Astrocyte (in vitro differentiated cells and primary cell): ENCODE measurements around the gene TREX2. TPM values are rescaled to one million over a fixed set of nuclear protein-coding genes. Genes with fewer than 3 reads are reported as not detected.
"Not testable (repeated sequence)": the region's sequence is repeated elsewhere in the genome, so short reads cannot be mapped to it uniquely, and the experiment has no call there.

Experiments used
- DNase-seq: peaks from one replicate; pipeline ENCODE4 v3.0.0-alpha.2; 2010; ENCODE audit warnings: low read depth
- FAIRE-seq: peaks from 2 replicates; lab custom pipeline; 2011; peaks lifted over from hg19 to GRCh38; lab: Jason Lieb, UNC
- H2AFZ ChIP-seq: 2 replicates; pipeline ENCODE4 v1.6.0; 2012; ENCODE audit warnings: low read depth, low read length, inconsistent platforms
- H3K27ac ChIP-seq: 2 replicates; pipeline ENCODE4 v1.5.1; 2011; ENCODE audit warnings: low read depth, low read length, inconsistent platforms
- H3K27me3 ChIP-seq: 2 replicates; pipeline ENCODE4 v1.6.0; 2011; ENCODE audit warnings: low read length, inconsistent platforms; ENCODE audit not compliant: insufficient read depth
- H3K36me3 ChIP-seq: 2 replicates; pipeline ENCODE4 v1.5.1; 2011; ENCODE audit warnings: low read length, inconsistent platforms; ENCODE audit not compliant: insufficient read depth
- H3K4me1 ChIP-seq: 2 replicates; pipeline ENCODE4 v1.5.1; 2011; ENCODE audit warnings: low read length, inconsistent platforms; ENCODE audit not compliant: insufficient read depth
- H3K4me2 ChIP-seq: 2 replicates; pipeline ENCODE4 v1.6.0; 2012; ENCODE audit warnings: low read length, inconsistent platforms
- H3K4me3 ChIP-seq: 2 replicates; pipeline ENCODE4 v1.5.1; 2011; ENCODE audit warnings: low read depth, mild to moderate bottlenecking, low read length, inconsistent platforms; ENCODE audit not compliant: insufficient read depth
- H3K79me2 ChIP-seq: 2 replicates; pipeline ENCODE4 v1.6.0; 2012; ENCODE audit warnings: mild to moderate bottlenecking, low read length, inconsistent platforms; ENCODE audit not compliant: insufficient read depth
- H3K9ac ChIP-seq: 2 replicates; pipeline ENCODE4 v1.6.0; 2012; ENCODE audit warnings: mild to moderate bottlenecking, low read length, inconsistent platforms
- H3K9me3 ChIP-seq: 2 replicates; pipeline ENCODE4 v1.5.1; 2012; ENCODE audit warnings: low read depth, mild to moderate bottlenecking, low read length, inconsistent platforms; ENCODE audit not compliant: insufficient read depth
- H4K20me1 ChIP-seq: 2 replicates; pipeline ENCODE4 v1.6.0; 2012; ENCODE audit warnings: low read length, inconsistent platforms; ENCODE audit not compliant: insufficient read depth
- H3K27ac Mint-ChIP-seq: one replicate; pipeline ENCODE4 v1.8.0; 2021; ENCODE audit warnings: mild to moderate bottlenecking, mixed read lengths; ENCODE audit not compliant: unreplicated experiment
- H3K27me3 Mint-ChIP-seq: one replicate; pipeline ENCODE4 v1.8.0; 2021; ENCODE audit warnings: low read depth, mixed read lengths; ENCODE audit not compliant: unreplicated experiment
- H3K36me3 Mint-ChIP-seq: one replicate; pipeline ENCODE4 v1.8.0; 2021; ENCODE audit warnings: low read depth, mixed read lengths; ENCODE audit not compliant: unreplicated experiment
- H3K4me1 Mint-ChIP-seq: one replicate; pipeline ENCODE4 v1.8.0; 2021; ENCODE audit warnings: low read depth, mixed read lengths; ENCODE audit not compliant: unreplicated experiment
- H3K4me3 Mint-ChIP-seq: one replicate; pipeline ENCODE4 v1.8.0; 2021; ENCODE audit warnings: mild to moderate bottlenecking, moderate library complexity, mixed read lengths; ENCODE audit not compliant: unreplicated experiment
- H3K9me3 Mint-ChIP-seq: one replicate; pipeline ENCODE4 v1.8.0; 2021; ENCODE audit warnings: mild to moderate bottlenecking, mixed read lengths; ENCODE audit not compliant: unreplicated experiment
- CTCF ChIP-seq: IDR thresholded peaks from 2 replicates; pipeline ENCODE4 v1.5.1; 2011; ENCODE audit warnings: low read depth, mild to moderate bottlenecking, inconsistent platforms, low read length, moderate library complexity; ENCODE audit not compliant: insufficient read depth
- EZH2 ChIP-seq: IDR thresholded peaks from 2 replicates; pipeline ENCODE4 v1.6.1; 2012; ENCODE audit warnings: mild to moderate bottlenecking, low read length, inconsistent platforms; ENCODE audit not compliant: insufficient read depth
- total RNA-seq: library from RNA; stranded (reverse); gene quantifications from 2 replicates; pipeline ENCODE4 v1.2.1, GENCODE V29; 2021

TREX2 gene
- total RNA-seq, 1 donor from 2014 or later: 0.36 TPM

DNA sequence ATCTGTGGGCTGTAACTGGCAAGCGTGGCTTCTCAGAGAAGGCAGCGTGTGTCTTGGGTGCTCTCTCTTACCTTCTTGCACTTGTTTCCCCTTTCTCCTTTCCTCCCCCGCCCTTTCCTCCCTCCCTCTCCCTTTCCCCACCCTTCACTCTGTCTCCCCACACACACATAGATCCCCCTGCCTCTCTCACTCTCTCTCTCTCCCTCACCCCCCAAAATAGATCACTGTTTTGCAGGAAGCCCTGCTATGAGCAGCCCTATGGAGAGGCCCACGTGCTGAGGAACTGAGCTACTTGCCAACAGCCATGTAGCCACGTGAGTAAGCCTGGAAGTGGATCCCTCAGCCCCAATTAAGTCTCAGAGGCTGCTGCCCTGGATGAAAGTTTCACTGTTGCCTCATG, 40.4 kb downstream of the TREX2 start:
- H3K9ac ChIP-seq: no peak overlapping the region
- no peaks in the 10 kb centered on the region for H3K4me1 ChIP-seq
- H3K9me3 ChIP-seq: no peaks in the 10 kb centered on the region
- H3K27me3 Mint-ChIP-seq: peaks cover 28% of the 10 kb centered on the region
- no peak overlapping the region for H3K27ac ChIP-seq
- H3K79me2 ChIP-seq: no peaks in the 10 kb centered on the region
- H3K27ac Mint-ChIP-seq: no peak overlapping the region
- peaks cover 4% of the 10 kb centered on the region for H3K27me3 ChIP-seq
- no peaks in the 10 kb centered on the region for H4K20me1 ChIP-seq
- H3K4me3 ChIP-seq: no peak overlapping the region
- peaks cover 6% of the 10 kb centered on the region for H3K9me3 Mint-ChIP-seq
- DNase-seq (no peak), FAIRE-seq (no peak)
- TF ChIP-seq CTCF (no peak), EZH2 (no peak)
- H3K36me3 Mint-ChIP-seq: no peaks in the 10 kb centered on the region
- no peak overlapping the region for H3K4me2 ChIP-seq
- H3K4me3 Mint-ChIP-seq: no peak overlapping the region
- no peaks in the 10 kb centered on the region for H3K36me3 ChIP-seq
- H2AFZ ChIP-seq: no peak overlapping the region
- no peaks in the 10 kb centered on the region for H3K4me1 Mint-ChIP-seq

DNA sequence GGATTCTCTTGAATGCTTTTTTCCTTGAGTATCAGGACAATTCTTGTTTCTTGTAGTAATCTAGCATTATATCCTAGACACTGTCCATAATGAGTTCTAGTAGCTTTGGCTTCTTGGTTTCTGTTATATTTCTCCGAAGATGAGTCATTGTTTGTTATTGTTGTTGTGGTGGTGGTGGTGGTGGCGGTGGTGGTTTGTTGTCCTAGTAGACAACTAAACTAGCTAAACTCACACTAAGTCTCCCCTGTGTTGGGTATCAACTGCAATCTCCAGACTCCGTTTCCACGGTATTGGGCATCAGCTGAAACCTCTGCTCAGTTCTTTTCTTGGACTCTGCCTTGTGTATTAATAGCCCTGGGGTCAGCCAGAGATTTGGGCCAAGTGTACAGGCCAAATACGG, 41.5 kb downstream of the TREX2 start:
- not testable (repeated sequence) for H3K4me1 ChIP-seq, H4K20me1 ChIP-seq, H3K36me3 ChIP-seq, H3K9me3 ChIP-seq, H3K36me3 Mint-ChIP-seq, H3K4me1 Mint-ChIP-seq, H3K27ac ChIP-seq, H3K9ac ChIP-seq, H3K4me3 Mint-ChIP-seq, H3K4me3 ChIP-seq, H3K27ac Mint-ChIP-seq, FAIRE-seq, H3K4me2 ChIP-seq, DNase-seq, H3K9me3 Mint-ChIP-seq, H3K79me2 ChIP-seq, H2AFZ ChIP-seq, H3K27me3 ChIP-seq
- H3K27me3 Mint-ChIP-seq: peaks cover 28% of the 10 kb centered on the region

DNA sequence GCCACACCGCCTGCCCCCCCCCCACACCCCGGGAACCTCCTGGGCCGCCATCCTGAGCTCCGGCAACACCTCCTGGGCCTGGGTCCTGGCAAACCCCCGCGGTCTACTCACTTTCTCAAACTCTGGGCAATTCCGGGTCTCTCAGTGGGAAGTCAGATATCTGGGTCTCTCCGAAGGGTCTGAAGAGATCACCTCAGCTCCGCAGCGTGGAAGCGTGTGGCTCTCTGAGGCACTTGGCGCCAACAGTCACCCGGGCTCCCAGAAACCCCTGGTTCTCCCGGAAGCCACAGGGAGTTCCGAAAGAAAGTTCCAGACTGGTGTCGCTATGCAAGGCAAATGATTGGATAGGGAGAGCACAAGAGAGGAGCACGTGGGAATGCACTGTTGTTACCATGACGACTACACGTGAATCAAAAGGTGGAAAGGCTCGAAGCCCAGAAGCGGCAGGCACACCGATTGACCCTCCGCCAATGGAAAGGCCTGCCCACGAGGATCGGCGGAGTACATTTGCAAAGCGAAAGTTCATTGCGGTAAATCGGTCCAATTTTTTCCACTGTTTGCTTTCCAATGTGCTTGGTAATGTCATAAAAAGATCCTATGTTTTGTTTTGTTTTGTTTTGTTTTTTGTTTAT, 44.6 kb downstream of the TREX2 start, which contains the start of gene PNMA6E:
PNMA6E (minus strand) TSS at position 218 of the 632 bp plus-strand sequence. CDS start 2,501 bp downstream, outside the sequence.
- Histone ChIP-seq H4K20me1 (no peaks in the 10 kb centered on the region), H3K27me3 (peaks cover 4% of the 10 kb centered on the region), H3K4me3 (no peak within 1 kb of the TSS), H3K27ac (no peak within 1 kb of the TSS), H3K4me1 (no peaks in the 10 kb centered on the region), H3K9me3 (no peaks in the 10 kb centered on the region), H3K36me3 (no peaks in the 10 kb centered on the region), H3K79me2 (no peaks in the 10 kb centered on the region), H2AFZ (no peak within 1 kb of the TSS), H3K9ac (no peak within 1 kb of the TSS), H3K4me2 (no peak within 1 kb of the TSS)
- no peaks in the 10 kb centered on the region for H3K36me3 Mint-ChIP-seq
- H3K27me3 Mint-ChIP-seq: peaks cover 24% of the 10 kb centered on the region
- no peak for DNase-seq
- H3K4me3 Mint-ChIP-seq: no peak within 1 kb of the TSS
- H3K4me1 Mint-ChIP-seq: no peaks in the 10 kb centered on the region
- peaks cover 6% of the 10 kb centered on the region for H3K9me3 Mint-ChIP-seq
- no peak within 1 kb of the TSS for H3K27ac Mint-ChIP-seq
- TF ChIP-seq CTCF (no peak), EZH2 (no peak)
- no peak for FAIRE-seq
